Measurements from ENCODE around the gene GPATCH2. TPM values are rescaled to one million over a fixed set of nuclear protein-coding genes. Genes with fewer than 3 reads are reported as not detected.

Gene GPATCH2
- total and polyA plus RNA-seq, 8 donors: 11.0 to 28.5 (median 23.3) TPM

DNA sequence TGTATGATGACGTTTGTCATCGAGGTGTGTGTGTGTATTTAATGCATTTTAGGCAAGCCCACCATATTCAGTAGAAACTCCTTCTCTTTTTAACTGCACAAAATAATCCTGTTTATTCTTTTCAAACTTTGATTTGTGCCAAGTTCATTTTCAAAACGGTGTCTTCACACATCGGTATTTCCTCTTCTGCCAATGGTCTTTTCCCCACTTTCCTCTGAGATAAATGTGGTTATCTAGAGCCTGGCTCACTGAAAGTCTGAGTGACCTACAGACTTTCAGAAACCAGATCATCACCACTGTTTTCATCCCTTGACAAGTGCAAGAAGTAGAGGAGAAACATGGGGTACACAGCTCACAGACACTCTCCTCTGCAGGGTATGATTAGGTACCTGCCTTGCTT lies 69.4 kb downstream of the GPATCH2 start:
- no peaks in the 10 kb centered on the region for H3K36me3 ChIP-seq
- intact Hi-C loops (cut with DNase I): no loop called here

DNA sequence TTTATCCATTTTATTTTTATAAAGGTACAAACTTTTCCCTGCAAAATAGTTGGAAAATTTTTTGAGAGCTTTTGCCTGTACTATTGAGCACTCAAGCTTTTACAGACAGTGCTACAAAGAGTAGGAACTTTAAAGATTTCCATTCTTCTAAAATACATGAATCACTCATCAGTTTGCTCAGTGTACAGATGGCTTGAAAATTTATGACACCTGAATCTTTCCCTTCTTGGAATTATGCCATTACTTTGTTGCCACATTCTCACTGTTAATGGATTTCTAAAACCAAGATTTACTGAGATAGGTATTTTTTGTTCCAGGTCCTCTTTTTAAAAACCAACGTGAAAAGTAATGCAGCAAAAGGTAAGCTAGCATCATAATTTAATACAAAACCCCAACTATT lies 76.0 kb downstream of the GPATCH2 start:
- Histone ChIP-seq H3K27me3 (no peaks in the 10 kb centered on the region), H3K9me3 (no peaks in the 10 kb centered on the region), H3K4me3 (no peak overlapping the region), H3K27ac (no peak overlapping the region), H3K36me3 (no peaks in the 10 kb centered on the region), H3K4me1 (no peaks in the 10 kb centered on the region)
- ATAC-seq: no peak
- intact Hi-C loops (cut with DNase I): no loop called here
- TF ChIP-seq, protein P1, sequence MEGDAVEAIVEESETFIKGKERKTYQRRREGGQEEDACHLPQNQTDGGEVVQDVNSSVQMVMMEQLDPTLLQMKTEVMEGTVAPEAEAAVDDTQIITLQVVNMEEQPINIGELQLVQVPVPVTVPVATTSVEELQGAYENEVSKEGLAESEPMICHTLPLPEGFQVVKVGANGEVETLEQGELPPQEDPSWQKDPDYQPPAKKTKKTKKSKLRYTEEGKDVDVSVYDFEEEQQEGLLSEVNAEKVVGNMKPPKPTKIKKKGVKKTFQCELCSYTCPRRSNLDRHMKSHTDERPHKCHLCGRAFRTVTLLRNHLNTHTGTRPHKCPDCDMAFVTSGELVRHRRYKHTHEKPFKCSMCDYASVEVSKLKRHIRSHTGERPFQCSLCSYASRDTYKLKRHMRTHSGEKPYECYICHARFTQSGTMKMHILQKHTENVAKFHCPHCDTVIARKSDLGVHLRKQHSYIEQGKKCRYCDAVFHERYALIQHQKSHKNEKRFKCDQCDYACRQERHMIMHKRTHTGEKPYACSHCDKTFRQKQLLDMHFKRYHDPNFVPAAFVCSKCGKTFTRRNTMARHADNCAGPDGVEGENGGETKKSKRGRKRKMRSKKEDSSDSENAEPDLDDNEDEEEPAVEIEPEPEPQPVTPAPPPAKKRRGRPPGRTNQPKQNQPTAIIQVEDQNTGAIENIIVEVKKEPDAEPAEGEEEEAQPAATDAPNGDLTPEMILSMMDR (IDR thresholded peaks at IDR 0.05): no peak
- DNase-seq: no peak

More for the DNA sequence above, 69.4 kb downstream of the GPATCH2 start:
- TF ChIP-seq, protein P1 (IDR thresholded peaks at IDR 0.05): no peak
- Histone ChIP-seq H3K27ac (no peak overlapping the region), H3K4me3 (no peak overlapping the region), H3K9me3 (no peaks in the 10 kb centered on the region), H3K27me3 (no peaks in the 10 kb centered on the region), H3K4me1 (no peaks in the 10 kb centered on the region)
- DNase-seq: no peak
- ATAC-seq: no peak

DNA sequence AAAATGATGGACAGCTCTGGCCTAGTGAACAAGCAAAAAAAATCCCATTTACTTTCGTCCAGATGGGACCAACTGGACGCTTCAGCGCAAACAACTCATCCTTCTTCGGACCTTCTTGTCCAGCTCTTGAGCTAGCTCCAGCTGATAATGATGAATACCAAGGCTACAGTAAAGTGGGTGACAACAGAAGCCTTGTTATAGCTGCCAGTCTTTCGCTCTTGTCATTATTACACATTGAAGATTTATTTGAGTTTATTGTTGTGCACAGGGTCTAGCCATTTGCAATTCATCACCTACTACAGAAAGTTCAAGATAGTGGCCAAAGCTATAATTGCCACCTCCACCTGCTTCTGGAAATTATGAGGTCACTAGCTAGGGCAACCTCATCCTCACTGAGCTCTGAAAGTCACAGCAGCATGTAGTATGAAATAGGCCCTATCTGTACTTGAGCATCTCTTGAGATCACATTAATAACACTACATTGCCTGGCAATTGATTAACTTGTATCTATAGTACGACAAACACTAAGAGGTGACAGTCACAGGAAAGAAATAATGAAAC lies 76.9 kb downstream of the GPATCH2 start:
- DNase-seq: no peak
- ATAC-seq: no peak
- H3K36me3 ChIP-seq: no peaks in the 10 kb centered on the region
- H3K4me3 ChIP-seq: no peak overlapping the region
- H3K4me1 ChIP-seq: no peaks in the 10 kb centered on the region
- no peak overlapping the region for H3K27ac ChIP-seq
- no peaks in the 10 kb centered on the region for H3K9me3 ChIP-seq
- TF ChIP-seq, protein P1 (IDR thresholded peaks at IDR 0.05): no peak
- no peaks in the 10 kb centered on the region for H3K27me3 ChIP-seq
- intact Hi-C loops (cut with DNase I): no loop called here

DNA sequence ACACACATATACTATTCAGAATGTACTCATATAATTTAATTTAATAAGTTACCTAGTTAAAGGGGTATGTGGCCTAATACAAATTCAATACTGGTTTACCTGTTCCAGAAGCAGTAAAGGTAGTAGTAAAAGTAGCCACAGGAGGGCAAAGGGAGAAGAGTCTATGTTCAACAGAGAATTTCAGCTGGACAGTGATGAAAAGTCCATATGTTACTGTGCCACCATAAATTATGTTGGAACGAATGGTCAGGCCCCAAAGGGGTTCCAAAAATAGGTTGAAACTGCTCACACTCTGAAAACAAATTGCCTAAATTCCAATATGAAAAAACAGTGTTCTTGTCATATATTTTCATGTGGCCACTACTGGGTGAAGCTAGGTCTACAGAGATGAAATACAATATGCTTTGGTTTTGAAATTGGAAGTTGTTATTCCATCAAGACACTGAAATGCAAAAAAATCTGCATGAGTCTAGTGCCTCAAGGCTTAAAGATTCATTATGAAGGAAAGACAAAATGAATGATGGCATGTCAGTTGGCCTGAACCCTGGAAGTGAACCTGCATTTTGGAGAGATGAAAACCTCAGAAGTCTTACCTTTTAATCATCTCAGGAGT lies 78.4 kb downstream of the GPATCH2 start:
- Histone ChIP-seq H3K9me3 (peaks cover 0 to 6% of the 10 kb centered on the region in 2 donors), H3K4me1 (no peaks in the 10 kb centered on the region), H3K27me3 (no peaks in the 10 kb centered on the region), H3K36me3 (no peaks in the 10 kb centered on the region), H3K4me3 (no peak overlapping the region), H3K27ac (no peak overlapping the region)
- intact Hi-C loops (cut with DNase I): no loop called here
- TF ChIP-seq, protein P1 (IDR thresholded peaks at IDR 0.05): no peak
- no peak for DNase-seq
- ATAC-seq: no peak

DNA sequence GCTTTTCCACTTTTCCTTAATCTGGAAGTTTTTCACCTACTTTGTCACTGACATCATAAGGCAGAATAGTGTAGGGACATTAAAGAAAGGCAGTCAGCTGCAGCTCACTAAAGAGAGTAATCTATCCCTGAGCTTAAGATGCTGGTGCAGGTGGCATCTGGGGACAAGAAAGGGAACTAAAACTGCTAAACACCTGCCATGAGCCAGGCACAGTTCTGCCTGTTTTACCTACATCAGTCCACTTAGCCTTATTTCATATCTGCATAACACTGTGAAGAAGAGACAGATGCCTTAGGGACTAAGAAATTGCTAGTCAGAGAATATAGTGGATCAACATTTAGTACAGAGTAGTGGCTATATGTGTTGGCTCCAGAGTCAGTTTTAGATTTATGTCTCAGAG lies 88.1 kb downstream of the GPATCH2 start:
- intact Hi-C loops (cut with DNase I): no loop called here
- no peak overlapping the region for H3K4me3 ChIP-seq
- peaks cover 0 to 10% of the 10 kb centered on the region in 2 donors for H3K9me3 ChIP-seq
- TF ChIP-seq, protein P1 (IDR thresholded peaks at IDR 0.05): no peak
- no peak overlapping the region for H3K27ac ChIP-seq
- H3K4me1 ChIP-seq: no peaks in the 10 kb centered on the region
- no peaks in the 10 kb centered on the region for H3K27me3 ChIP-seq
- ATAC-seq (no peak), DNase-seq (no peak)
- H3K36me3 ChIP-seq: no peaks in the 10 kb centered on the region

All from left lung (tissue), 10 donors.